ENCODE measurements around the gene LTF.
"Not testable (repeated sequence)": the region's sequence is repeated elsewhere in the genome, so short reads cannot be mapped to it uniquely, and the experiment has no call there.

The LTF gene

DNA sequence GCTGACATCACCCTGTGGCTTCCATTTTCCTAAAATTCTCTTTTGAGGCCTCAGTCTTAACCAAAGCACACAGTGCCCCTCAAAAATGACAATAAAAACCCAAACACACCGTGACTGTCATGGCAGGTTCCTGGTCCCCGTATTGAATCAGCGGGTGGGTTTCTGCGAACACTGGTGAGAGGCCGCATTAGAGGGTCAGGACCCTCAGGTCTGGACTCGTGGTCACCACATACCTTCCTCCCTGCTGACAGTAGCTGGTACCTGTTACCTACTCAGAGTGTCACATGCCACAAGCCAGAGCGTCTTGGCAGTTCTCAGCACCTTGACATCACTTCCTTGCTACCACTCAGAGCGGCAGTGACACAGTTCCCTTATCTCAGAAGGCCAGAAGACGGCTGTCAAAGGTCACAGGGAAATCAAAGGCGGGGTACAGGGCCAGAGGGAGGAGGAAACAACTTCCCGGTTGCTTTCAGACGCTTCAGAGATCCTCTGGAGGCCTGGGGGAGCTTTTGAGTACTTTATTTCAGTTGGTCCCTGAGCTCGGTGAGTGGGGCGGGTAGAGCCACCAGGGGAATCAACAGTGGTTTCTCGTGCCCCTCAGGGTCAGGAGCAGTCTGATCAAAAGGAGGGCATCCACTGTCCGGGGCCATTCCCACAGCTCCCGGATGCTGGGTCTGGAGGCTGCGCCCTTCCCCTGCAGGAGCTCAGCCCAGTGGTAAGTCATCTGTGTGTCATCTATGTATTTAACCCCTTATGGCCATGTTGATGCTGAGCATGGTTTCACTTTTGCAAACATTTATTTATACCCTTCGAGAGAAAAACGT lies 57.7 kb downstream of the LTF start, which contains the start of the genes CCR5AS and CCRL2:
Gene CCR5AS, minus strand, starts transcription at position 279 of the 824 bp plus-strand sequence.
Gene CCRL2, plus strand, starts transcription at position 472 of the 824 bp plus-strand sequence. CDS start 821 bp downstream, outside the sequence.
- DNase-seq (ENCODE audit: low read depth): peak; percentile 36
- no peak within 1 kb of the TSS for H3K4me3 ChIP-seq (replicated peaks; ENCODE audit: low read depth, low read length)

GRCh38 chr3:46406443-46406787 lies 58.3 kb downstream of the LTF start:
- H3K4me3 ChIP-seq (replicated peaks; ENCODE audit: low read depth, low read length): no peak overlapping the region
- no peak for TF ChIP-seq CTCF (IDR thresholded peaks at IDR 0.05; ENCODE audit: low read length, missing control alignments)
- no peak for DNase-seq (ENCODE audit: low read depth)

More for the DNA sequence above, 57.7 kb downstream of the LTF start, which contains the start of the genes CCR5AS and CCRL2:
- no peak for TF ChIP-seq CTCF (IDR thresholded peaks at IDR 0.05; ENCODE audit: low read length, missing control alignments)

- DNase-seq (ENCODE audit: low read depth): no peak
- H3K4me3 ChIP-seq (replicated peaks; ENCODE audit: low read depth, low read length): no peak overlapping the region
- no peak for TF ChIP-seq CTCF (IDR thresholded peaks at IDR 0.05; ENCODE audit: low read length, missing control alignments)
These were observed 59.2 kb downstream of the LTF start for GRCh38 chr3:46405301-46406019.

DNA sequence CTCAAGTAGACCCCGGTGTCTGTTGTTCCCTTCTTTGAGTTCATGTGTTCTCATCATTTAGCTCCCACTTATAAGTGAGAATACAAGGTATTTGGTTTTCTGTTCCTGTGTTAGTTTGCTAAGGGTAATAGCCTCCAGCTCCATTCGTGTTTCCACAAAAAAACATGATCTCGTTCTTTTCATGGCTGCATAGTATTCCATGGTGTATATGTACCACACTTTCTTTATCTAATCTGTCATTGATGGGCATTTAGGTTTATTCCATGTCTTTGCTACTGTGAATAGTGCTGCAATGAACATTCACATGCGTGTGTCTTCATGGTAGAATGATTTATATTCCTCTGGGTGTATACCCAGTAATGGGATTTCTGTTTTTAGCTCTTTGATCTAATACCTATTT lies 61.8 kb downstream of the LTF start:
- not testable (repeated sequence) for H3K4me3 ChIP-seq (replicated peaks; ENCODE audit: low read depth, low read length); DNase-seq (ENCODE audit: low read depth)

DNA sequence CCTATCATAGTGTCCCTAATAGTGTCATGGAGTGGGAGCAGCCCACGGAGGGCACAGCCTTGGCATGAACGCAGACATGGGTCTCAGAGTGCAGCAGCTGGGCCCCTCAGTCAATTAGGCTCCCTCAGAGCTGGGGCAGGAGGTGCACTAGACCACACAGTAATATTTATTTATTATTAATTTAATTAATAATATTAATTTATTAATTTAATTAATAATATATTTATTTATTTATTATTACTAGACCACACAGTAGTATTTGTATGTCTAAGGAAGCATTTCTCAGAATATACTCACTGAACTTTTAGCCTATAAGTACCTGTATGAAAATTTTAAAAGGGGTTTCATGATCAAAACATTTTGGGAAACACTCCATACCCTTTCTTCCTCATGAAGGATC lies 63.1 kb downstream of the LTF start:
- TF ChIP-seq CTCF (IDR thresholded peaks at IDR 0.05; ENCODE audit: low read length, missing control alignments): no peak
- H3K4me3 ChIP-seq (replicated peaks; ENCODE audit: low read depth, low read length): no peak overlapping the region
- no peak for DNase-seq (ENCODE audit: low read depth)

- TF ChIP-seq CTCF (IDR thresholded peaks at IDR 0.05; ENCODE audit: low read length, missing control alignments): no peak
- no peak overlapping the region for H3K4me3 ChIP-seq (replicated peaks; ENCODE audit: low read depth, low read length)
- DNase-seq (ENCODE audit: low read depth): no peak
These were observed 63.9 kb downstream of the LTF start for GRCh38 chr3:46400846-46401245.

DNA sequence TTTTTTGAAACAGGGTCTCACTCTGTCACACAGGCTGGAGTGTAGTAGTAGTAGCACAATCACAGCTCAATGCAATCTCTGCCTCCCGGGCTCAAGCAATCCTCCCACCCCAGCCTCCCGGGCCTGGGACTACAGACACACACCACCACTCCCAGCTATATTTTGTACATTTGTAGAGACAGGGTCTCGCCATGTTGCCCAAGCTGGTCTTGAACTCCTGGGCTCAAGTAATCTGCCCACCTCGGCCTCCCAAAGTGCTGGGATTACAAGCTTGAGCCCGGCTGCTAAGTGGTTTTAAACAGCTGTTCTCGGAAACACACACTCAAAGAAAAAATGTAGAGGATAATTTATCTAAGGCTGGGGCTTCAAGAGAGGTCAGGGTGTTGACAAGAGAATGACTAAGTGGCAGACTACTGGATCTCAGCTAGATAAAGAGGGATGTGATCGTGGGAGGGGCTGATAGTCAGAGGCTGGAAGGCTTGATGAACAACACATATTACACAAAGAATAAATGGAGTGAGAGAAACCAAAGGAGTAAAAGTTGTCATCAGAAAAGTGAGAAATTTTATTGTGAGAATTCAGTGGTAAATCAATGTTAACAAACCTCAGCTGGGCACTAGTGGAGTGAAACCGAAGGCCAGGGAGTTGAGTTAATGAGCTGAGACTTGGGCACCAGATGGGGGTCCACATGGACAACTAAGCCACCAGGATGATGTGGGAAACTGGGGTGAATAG lies 64.5 kb downstream of the LTF start:
- TF ChIP-seq CTCF (IDR thresholded peaks at IDR 0.05; ENCODE audit: low read length, missing control alignments): no peak
- peak; percentile 72 for DNase-seq (ENCODE audit: low read depth)
- H3K4me3 ChIP-seq (replicated peaks; ENCODE audit: low read depth, low read length): no peak overlapping the region

Measured in fibroblast of pulmonary artery (primary cell).